ENCODE measurements around the gene SGTA. TPM values are rescaled to one million over a fixed set of nuclear protein-coding genes. Genes with fewer than 3 reads are reported as not detected.
A peak's percentile ranks its signal among the peaks of the same experiment; 100 is the strongest.

Gene SGTA
- total and polyA plus RNA-seq, 2 of the 4 experiments (the other 2 are of a cell fraction): 17.4 to 72.9 TPM

DNA sequence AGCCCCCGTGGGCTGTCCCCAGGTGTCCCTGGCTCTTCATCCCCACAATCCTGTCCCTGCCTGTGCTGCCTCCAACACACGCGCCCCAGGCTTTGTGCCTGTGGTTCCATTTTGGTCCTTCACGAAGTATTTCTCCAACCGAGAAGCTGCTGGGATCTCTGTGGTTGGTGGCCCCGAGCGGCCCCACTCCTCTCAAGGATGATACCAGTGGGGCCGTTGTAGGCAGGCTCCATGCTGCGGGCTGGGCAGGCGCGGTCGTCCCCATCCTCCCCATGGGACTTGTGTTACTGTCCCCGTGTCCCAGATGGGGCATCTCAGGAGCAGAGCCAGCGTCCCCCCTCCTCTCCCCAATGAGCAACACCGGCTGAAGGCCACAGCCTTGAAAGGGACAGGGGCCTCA is 32.9 kb upstream of the SGTA start:
- Histone ChIP-seq H4K5ac (ENCODE audit: low read depth, low read length) (no peak overlapping the region), H3K79me1 (ENCODE audit: low read depth in 1 of 2, low read length in 2 of 2) (peaks cover 6 to 7% of the 10 kb centered on the region in 2 experiments; a peak in 2 of 4 replicates), H3K18ac (ENCODE audit: low read depth, low read length) (no peak overlapping the region), H2AK9ac (replicated peaks; ENCODE audit: low read depth, low read length, poor library complexity) (peak overlapping the region; percentile 24), H2AK5ac (ENCODE audit: low read depth, low read length) (no peak overlapping the region), H2AFZ (replicated peaks; ENCODE audit: low read length, poor library complexity) (no peak overlapping the region), H3K27me3 (ENCODE audit: control insufficient read depth, insufficient read depth, low read length) (no peaks in the 10 kb centered on the region), H2BK120ac (ENCODE audit: low read depth, low read length) (no peak overlapping the region), H4K20me1 (ENCODE audit: insufficient read depth, low read length) (no peaks in the 10 kb centered on the region), H2BK5ac (ENCODE audit: low read depth, low read length, poor library complexity, severe bottlenecking) (no peak overlapping the region), H4K8ac (ENCODE audit: low read depth in 2 of 2, low read length in 2 of 2) (no peak overlapping the region), H3K4me2 (ENCODE audit: low read depth, low read length) (no peak overlapping the region), H3K4me1 (ENCODE audit: control insufficient read depth, insufficient read depth, low read length) (no peaks in the 10 kb centered on the region; the same call in 1 of the 2 replicates), H4K91ac (ENCODE audit: insufficient read depth, low read depth, low read length) (no peak overlapping the region), H3K27ac (ENCODE audit: insufficient read depth, low read length) (no peak overlapping the region), H3K23ac (ENCODE audit: low read depth, low read length) (no peak overlapping the region), H3K9me1 (ENCODE audit: insufficient read depth, low read length) (0 out of 2 replicates have a peak, but pooled peaks cover 4% of the 10 kb centered on the region), H3K9ac (ENCODE audit: low read depth, low read length) (no peak overlapping the region), H2BK20ac (ENCODE audit: low read depth, low read length) (no peak overlapping the region), H3K4me3 (ENCODE audit: insufficient read depth, low read depth, low read length) (no peak overlapping the region), H3K4ac (ENCODE audit: low read depth, low read length) (no peak overlapping the region), H3K36me3 (ENCODE audit: control insufficient read depth, insufficient read depth, low read length) (peaks cover 16% of the 10 kb centered on the region), H3K14ac (replicated peaks; ENCODE audit: low read depth, low read length) (no peak overlapping the region), H2BK15ac (ENCODE audit: low read depth, low read length) (no peak overlapping the region), H3K9me3 (ENCODE audit: control insufficient read depth, insufficient read depth, low read length) (no peaks in the 10 kb centered on the region), H3K56ac (ENCODE audit: extremely low read depth, insufficient read depth, low read length) (no peak overlapping the region)
- ChIA-PET CTCF (no interaction called here), POLR2A (ENCODE audit: unreplicated experiment) (no interaction called here)
- TF ChIP-seq POLR2A (IDR thresholded peaks at IDR 0.05; ENCODE audit: low read depth, low read length) (no peak), BHLHE40 (IDR thresholded peaks at IDR 0.05; ENCODE audit: low read depth, low read length) (no peak), MXI1 (IDR thresholded peaks at IDR 0.05; ENCODE audit: borderline replicate concordance, low read depth, low read length) (no peak), FOS (IDR thresholded peaks at IDR 0.05; ENCODE audit: low read depth, low read length) (no peak), MAZ (IDR thresholded peaks at IDR 0.05; ENCODE audit: borderline replicate concordance, low read depth, low read length) (no peak), CHD1 (IDR thresholded peaks at IDR 0.05; ENCODE audit: low read depth, low read length) (no peak), RFX5 (IDR thresholded peaks at IDR 0.05; ENCODE audit: low read depth, low read length) (no peak), MAFK (IDR thresholded peaks at IDR 0.05; ENCODE audit: low read depth, low read length) (no peak), NFE2L2 (IDR thresholded peaks at IDR 0.05; ENCODE audit: low read depth, low read length) (no peak), CEBPB (IDR thresholded peaks at IDR 0.05; ENCODE audit: low read depth, low read length) (no peak), SMC3 (IDR thresholded peaks at IDR 0.05; ENCODE audit: low read depth, low read length) (no peak), RAD21 (IDR thresholded peaks at IDR 0.05; ENCODE audit: low read length) (no peak), RCOR1 (IDR thresholded peaks at IDR 0.05; ENCODE audit: insufficient replicate concordance, low read length) (no peak)
- TF ChIP-seq, protein P1, sequence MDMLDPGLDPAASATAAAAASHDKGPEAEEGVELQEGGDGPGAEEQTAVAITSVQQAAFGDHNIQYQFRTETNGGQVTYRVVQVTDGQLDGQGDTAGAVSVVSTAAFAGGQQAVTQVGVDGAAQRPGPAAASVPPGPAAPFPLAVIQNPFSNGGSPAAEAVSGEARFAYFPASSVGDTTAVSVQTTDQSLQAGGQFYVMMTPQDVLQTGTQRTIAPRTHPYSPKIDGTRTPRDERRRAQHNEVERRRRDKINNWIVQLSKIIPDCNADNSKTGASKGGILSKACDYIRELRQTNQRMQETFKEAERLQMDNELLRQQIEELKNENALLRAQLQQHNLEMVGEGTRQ (IDR thresholded peaks at IDR 0.05; ENCODE audit: low read depth, low read length): no peak
- TF ChIP-seq, protein P2, sequence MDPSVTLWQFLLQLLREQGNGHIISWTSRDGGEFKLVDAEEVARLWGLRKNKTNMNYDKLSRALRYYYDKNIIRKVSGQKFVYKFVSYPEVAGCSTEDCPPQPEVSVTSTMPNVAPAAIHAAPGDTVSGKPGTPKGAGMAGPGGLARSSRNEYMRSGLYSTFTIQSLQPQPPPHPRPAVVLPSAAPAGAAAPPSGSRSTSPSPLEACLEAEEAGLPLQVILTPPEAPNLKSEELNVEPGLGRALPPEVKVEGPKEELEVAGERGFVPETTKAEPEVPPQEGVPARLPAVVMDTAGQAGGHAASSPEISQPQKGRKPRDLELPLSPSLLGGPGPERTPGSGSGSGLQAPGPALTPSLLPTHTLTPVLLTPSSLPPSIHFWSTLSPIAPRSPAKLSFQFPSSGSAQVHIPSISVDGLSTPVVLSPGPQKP (IDR thresholded peaks at IDR 0.05; ENCODE audit: borderline replicate concordance, low read depth, low read length): no peak
- TF ChIP-seq, protein P3, sequence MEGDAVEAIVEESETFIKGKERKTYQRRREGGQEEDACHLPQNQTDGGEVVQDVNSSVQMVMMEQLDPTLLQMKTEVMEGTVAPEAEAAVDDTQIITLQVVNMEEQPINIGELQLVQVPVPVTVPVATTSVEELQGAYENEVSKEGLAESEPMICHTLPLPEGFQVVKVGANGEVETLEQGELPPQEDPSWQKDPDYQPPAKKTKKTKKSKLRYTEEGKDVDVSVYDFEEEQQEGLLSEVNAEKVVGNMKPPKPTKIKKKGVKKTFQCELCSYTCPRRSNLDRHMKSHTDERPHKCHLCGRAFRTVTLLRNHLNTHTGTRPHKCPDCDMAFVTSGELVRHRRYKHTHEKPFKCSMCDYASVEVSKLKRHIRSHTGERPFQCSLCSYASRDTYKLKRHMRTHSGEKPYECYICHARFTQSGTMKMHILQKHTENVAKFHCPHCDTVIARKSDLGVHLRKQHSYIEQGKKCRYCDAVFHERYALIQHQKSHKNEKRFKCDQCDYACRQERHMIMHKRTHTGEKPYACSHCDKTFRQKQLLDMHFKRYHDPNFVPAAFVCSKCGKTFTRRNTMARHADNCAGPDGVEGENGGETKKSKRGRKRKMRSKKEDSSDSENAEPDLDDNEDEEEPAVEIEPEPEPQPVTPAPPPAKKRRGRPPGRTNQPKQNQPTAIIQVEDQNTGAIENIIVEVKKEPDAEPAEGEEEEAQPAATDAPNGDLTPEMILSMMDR (conservative IDR thresholded peaks at IDR 0.05; ENCODE audit: low read depth, low read length): no peak
- intact Hi-C loops (cut with micrococcal nuclease) (no loop called here), in situ Hi-C loops (cut with MboI; ENCODE audit: low sequenced_read_pairs) (no loop called here), dilution Hi-C loops (cut with HindIII; ENCODE audit: low sequenced_read_pairs, unreplicated experiment) (no loop called here)
- DNase-seq (no peak), ATAC-seq (ENCODE audit: low read depth) (no peak)
- BruUV-seq (replicated peaks): no TSS peak
- 93% methylated on average over 6 of the region's 15 CpGs; no CpG with 5 or more reads in 1 of the 2 experiments for WGBS, 2 experiments (ENCODE audit: extremely low coverage in 2 of 2, insufficient read length in 1 of 2)

Measured in IMR-90 (cell line).